ENCODE data around the gene GHDC.
"Not testable (repeated sequence)": the region's sequence is repeated elsewhere in the genome, so short reads cannot be mapped to it uniquely, and the experiment has no call there.

Gene GHDC

GRCh38 chr17:42159796-42160530, 34.3 kb downstream of the GHDC start:
- in situ Hi-C loops (cut with MboI; ENCODE audit: low sequenced_read_pairs) = no loop called here

- in situ Hi-C loops (cut with MboI; ENCODE audit: low sequenced_read_pairs) = no loop called here
Measured at GRCh38 chr17:42155614-42156045, 38.7 kb downstream of the GHDC start.

GRCh38 chr17:42153919-42154742, 40.2 kb downstream of the GHDC start:
- in situ Hi-C loops (cut with MboI; ENCODE audit: low sequenced_read_pairs) = no loop called here

GRCh38 chr17:42146911-42147607, 47.2 kb downstream of the GHDC start:
- in situ Hi-C loops (cut with MboI; ENCODE audit: low sequenced_read_pairs) = no loop called here

- in situ Hi-C loops (cut with MboI; ENCODE audit: low sequenced_read_pairs) = not testable (repeated sequence)
Measured at GRCh38 chr17:42143138-42143537, 51.2 kb downstream of the GHDC start.

GRCh38 chr17:42142371-42142896, 51.9 kb downstream of the GHDC start:
- in situ Hi-C loops (cut with MboI; ENCODE audit: low sequenced_read_pairs) = no loop called here

- in situ Hi-C loops (cut with MboI; ENCODE audit: low sequenced_read_pairs) = no loop called here
Measured at GRCh38 chr17:42141382-42141781, 52.9 kb downstream of the GHDC start.

- in situ Hi-C loops (cut with MboI; ENCODE audit: low sequenced_read_pairs) = not testable (repeated sequence)
Measured at GRCh38 chr17:42140690-42141089, 53.6 kb downstream of the GHDC start.
